SHP77 treated with DMSO at 0.1 percent for 48 hours (cell line): ENCODE results near the gene SPOUT1.

Source experiments
- DNase-seq: peaks from one replicate; lab custom pipeline; 2025; lab: John Stamatoyannopoulos, UW

SPOUT1 gene

GRCh38 chr9:128771745-128772519 is 57.7 kb downstream of the SPOUT1 start, which contains the start of gene ZER1:
ZER1 (minus strand) TSS chr9:128771927; CDS start chr9:128755565, 16,362 bp downstream.
- peak; percentile 58 for DNase-seq

- DNase-seq = no peak
These were observed 58.4 kb downstream of the SPOUT1 start for GRCh38 chr9:128771094-128771721.

GRCh38 chr9:128770286-128771030 is 59.1 kb downstream of the SPOUT1 start:
- no peak for DNase-seq
